Inferior parietal cortex (tissue), 1 donor: ENCODE measurements around the gene SURF1.
"Not testable (repeated sequence)": the region's sequence is repeated elsewhere in the genome, so short reads cannot be mapped to it uniquely, and the experiment has no call there.

Experiments
- DNase-seq: peaks from one replicate; pipeline ENCODE4 v3.0.0-alpha.2; 2016; ENCODE audit errors: extremely low spot score

Gene SURF1

GRCh38 chr9:133356391-133357091 lies at the start of gene SURF1, which contains the start of gene SURF2:
SURF1 (minus strand) TSS chr9:133356487; CDS start chr9:133356453, 34 bp downstream.
SURF2 (plus strand) TSS chr9:133356550; CDS start chr9:133356593, 43 bp downstream.
- DNase-seq, result peak; percentile 78

DNA sequence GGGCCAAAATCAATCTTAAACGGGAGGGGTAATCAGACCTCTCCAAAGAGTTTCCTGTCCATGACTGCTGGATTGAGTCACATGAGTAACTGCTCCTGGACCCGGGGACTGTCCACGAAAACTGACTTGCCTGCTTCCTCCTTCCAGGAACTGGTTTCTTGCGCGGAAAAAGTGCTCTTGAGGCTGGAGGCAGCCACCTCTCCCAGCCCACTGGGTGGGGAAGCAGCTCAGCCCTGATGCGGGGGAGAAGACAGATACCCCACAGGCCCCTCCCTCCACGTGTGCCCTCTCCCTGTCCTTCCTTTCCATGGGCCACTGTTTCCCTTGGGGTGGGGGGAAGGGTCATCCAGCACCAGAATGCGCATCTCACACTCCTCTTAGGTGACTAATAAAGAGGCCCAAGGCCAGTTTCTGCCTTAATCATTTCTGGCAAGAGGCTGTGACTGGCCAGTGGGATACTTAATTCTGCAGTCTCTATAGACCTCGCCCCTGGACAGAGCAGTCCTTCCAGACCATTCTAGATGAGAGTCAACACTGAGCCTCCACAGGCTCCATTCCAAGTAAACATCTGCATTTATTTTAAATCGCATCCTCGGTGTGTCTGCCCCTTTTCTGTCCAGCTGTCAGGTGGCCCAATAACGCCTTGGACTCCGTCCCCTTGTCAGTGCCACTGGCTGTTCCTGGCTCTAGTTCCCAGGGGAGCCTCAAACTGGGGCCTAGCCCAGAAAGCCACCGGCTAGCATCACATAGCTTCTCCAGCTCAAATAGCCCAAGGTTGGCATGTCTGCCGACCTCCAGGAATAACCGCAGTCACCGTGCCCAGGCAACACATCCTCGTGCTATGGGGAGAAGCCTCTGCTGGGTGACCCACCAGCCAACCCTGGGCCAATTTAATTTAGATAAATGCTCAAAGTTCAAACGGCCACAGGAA lies 49.5 kb upstream of the SURF1 start:
- DNase-seq, result no peak

DNA sequence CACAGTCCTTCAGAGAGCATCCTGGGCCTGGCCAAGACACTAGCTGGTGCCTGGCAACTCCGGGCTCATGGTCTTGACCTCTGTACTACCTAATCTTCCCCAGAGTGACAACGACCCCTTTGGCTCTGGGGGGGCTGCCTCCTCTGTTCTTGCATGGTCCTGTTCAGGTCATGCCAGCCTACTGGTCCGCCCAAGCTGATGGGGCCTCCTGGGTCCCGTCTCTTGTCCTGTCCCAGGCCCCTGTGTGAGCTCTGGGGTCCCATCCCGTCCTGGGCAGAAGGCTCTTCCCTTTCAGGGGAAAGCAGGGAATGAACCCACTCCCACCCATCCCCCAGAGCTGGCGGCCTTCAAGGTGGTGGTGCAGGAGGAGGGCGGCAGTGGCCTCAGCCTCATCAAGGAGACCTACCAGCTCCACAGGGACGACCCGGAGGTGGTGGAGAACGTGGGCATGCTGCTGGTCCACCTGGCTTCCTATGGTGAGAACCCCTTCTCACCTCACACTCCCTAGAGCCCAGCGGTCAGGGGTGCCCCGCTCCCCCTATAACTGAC lies 48.2 kb upstream of the SURF1 start:
- DNase-seq, result no peak

GRCh38 chr9:133403766-133404453 lies 47.6 kb upstream of the SURF1 start:
- DNase-seq, result no peak

- no peak for DNase-seq
Observed at GRCh38 chr9:133402689-133403088, 46.4 kb upstream of the SURF1 start.

- no peak for DNase-seq
Observed at GRCh38 chr9:133401588-133401987, 45.3 kb upstream of the SURF1 start.

DNA sequence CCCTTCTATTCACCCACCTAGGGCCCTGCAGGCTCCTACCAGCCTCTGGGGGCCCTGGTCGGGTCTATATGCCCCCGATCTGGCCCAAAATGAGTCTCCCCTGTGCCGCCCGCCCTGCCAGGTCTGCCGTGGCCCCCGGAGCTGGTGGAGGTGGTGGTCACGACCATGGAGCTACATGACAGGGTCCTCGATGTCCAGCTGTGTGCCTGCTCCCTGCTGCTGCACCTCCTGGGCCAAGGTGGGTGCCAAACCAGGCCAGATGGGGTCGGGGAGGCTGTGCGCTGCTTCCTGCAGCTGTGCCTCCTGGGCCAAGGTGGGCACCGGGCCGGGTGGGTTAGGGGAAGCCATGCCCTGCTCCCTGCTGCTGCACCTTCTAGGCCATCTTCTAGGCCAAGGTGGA lies 44.0 kb upstream of the SURF1 start:
- no peak for DNase-seq

DNA sequence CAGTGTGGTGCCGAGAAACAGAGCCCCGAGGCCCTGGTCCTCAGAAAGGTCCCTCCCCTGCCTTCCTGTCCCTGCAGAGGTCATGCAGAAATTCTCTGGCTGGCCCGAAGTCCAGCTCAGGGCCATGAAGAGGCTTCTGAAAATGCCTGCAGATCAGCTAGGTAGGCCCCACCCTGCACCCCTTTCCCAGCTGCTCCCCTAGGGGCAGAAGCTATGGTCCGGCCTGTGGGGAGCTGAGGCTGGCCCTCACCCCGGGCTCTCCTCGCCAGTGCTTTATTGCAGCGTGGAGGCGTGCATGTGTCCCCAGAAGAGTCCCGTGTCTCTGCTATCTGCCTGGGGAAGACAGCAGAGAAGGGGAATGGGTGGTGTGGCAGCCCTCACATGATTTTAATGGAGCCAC lies 41.6 kb upstream of the SURF1 start:
- DNase-seq, result no peak

DNA sequence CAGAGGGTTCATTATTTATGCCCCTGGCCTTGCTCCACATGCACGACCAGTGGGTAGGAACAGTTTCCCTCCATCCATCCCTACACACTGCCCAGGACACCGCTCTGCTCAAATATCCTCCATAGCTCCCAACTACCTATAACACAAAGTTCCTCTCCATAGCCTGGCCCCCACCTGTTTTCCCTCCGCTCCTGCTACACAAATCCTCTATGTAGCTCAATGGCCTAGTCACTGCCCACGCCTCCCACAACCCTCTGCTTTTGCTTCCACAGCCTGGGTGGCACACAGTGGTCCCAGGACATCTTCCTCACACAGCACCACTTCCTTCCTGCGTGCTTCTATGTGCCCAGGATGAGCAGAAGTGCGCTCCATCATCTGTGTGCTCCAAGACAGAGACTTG lies 41.1 kb upstream of the SURF1 start:
- no peak for DNase-seq

DNA sequence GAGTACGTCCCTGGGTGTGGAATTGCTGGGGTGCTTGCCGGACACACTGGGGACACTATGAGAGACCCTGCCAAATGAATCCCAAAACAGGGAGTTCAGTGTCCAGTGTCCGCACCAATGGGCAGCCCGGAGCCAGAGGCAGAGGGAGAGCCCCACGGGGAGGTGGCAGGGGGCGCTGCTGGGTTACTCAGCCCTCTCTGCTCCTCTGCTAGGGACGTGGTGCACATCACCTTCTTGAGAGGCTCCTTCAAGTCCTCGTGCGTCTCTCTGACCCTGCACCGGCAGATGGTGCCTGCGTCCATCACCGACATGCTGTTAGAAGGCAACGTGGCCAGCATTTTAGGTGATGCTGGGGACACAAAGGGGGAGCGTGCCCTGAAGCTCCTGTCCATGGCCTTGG lies 40.7 kb upstream of the SURF1 start:
- DNase-seq, result no peak

DNA sequence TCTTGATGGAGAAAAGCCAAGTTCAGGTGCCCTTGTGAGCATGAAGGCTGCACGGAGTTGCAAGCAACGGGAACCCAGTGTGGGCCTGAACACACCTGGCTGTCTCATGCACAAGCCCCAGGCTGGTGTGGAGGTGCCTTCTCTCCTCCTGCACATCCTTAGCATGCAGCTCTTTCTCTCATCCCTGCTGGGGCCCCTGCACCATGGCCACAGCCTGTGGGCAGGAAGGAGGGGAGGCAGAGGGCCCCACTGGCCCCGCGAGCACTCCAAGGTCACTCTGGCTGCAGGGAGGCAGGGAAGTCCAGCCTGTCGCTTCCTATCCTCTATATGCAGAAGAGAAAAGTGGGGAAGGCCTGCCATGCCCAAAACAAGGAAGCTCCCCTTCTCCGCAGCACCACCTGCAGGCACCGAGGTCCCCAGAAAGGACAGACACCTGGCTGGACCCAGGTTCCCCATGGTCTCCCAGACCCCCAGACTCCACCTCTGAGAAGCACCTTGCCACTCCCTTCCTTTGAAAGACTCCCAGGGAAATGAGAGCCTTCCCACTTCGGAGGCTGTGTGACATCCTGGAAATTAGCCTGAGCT lies 38.5 kb upstream of the SURF1 start:
- no peak for DNase-seq

- no peak for DNase-seq
Observed at GRCh38 chr9:133393399-133393798, 37.1 kb upstream of the SURF1 start.

DNA sequence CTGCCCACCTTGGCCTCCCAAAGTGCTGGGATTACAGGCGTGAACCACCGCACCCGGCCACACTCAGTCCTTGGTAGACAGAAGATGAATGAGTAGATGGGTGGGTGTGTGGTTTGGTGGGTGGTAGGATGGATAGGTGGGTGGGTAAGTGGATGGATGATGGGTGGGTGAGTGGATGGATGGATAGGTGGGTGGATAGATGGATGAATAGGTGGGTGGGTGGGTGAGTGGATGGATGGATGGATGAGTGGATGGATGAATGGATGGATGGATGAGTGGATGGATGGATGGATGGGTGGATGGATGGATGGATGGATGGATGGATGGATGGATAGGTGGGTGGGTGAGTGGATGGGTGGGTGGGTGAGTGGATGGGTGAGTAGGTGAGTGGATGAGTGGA lies 36.0 kb upstream of the SURF1 start:
- not testable (repeated sequence) for DNase-seq

GRCh38 chr9:133391449-133391848 lies 35.2 kb upstream of the SURF1 start:
- not testable (repeated sequence) for DNase-seq

GRCh38 chr9:133390713-133391112 lies 34.4 kb upstream of the SURF1 start:
- no peak for DNase-seq

DNA sequence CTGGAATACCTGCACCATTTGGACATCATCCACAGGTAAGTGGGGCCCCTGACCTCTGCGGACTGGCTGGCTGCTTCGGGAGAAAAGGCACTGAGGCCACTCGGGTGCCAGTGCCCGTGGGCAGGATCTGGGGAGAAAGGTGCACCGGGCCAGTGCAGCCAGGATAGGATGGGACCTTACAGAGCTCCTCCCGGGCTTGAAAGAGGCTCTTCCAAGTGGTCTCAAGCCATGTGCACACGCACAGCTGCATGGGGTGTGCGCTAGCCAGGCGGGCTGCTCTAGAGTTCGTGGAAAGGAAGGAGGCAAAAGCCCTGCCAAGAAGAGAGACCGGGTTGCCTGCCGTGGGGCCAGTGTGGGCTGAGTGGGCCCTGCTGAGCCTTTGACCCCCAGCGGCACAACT lies 33.3 kb upstream of the SURF1 start:
- DNase-seq, result no peak

DNA sequence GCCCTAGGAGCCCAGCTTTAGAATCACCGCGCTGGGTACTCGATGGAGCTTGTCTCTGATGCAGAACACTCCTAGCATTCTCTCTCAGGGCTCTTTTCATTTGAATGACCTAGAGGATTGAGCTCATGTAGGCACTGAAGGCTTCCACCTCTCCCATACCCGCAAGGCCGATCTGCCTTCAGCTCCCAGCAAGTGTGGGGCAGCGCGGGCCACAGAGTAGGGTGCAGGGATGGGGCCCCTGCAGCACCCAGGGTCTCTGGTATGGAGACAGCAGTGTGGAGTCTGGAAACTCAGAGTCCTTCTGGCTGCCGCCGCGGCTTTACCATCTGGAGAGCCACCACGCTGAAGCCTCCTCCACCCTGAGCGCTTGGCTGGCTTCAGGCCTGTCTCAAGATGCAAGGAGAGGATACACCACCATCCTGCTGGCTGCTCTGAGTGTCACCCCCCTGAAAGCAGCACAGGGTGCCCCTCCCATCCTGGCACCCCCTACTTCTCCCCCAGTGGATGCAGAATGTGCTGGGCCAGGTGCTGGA lies 32.8 kb upstream of the SURF1 start:
- no peak for DNase-seq

- no peak for DNase-seq
Observed at GRCh38 chr9:133387680-133388079, 31.4 kb upstream of the SURF1 start.

GRCh38 chr9:133386338-133386737 lies 30.1 kb upstream of the SURF1 start:
- DNase-seq, result no peak

DNA sequence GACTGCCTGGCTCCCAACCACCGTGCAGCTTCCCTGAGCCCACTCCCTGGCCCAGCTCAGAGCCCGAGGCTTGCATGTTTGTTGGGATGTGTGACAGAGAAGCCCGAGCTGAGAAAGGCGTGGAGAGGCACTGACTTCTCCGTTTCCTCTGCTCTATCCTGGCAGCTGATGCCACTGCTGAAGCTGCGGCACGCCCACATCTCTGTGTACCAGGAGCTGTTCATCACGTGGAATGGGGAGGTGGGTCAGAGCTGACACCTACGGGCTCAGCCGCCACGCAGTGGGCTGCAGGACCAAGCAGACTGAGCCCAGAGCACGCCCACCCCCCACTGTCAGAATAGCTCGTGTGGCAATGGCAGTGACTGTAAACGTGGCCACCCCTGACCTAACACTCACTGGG lies 29.2 kb upstream of the SURF1 start:
- DNase-seq, result no peak

- DNase-seq, result no peak
Observed at GRCh38 chr9:133384736-133385321, 28.5 kb upstream of the SURF1 start.
